Coronary artery (tissue), 2 donors: ENCODE results near the gene SFXN2.

Experiments
- DNase-seq: peaks from one replicate; pipeline ENCODE4 v3.0.0-alpha.2; 2017; ENCODE audit warnings: low spot score
- H3K27ac ChIP-seq, 2 donors: fragments of 200-600 bp; sonication (generic); one replicate each; pipeline ENCODE4 v1.5.1; 2016 to 2019
- H3K4me3 ChIP-seq: fragments of 200-600 bp; sonication (generic); 2 replicates; pipeline ENCODE4 v1.5.1; 2016; ENCODE audit warnings: mild to moderate bottlenecking, moderate library complexity
- CTCF ChIP-seq: fragments of 200-600 bp; sonication (generic); IDR thresholded peaks from one replicate; pipeline ENCODE4 v1.5.1; 2019; ENCODE audit warnings: antibody characterized with exemption

The SFXN2 gene

GRCh38 chr10:102782673-102783551 lies 68.5 kb downstream of the SFXN2 start:
- DNase-seq, result peak; percentile 95
- no peak for TF ChIP-seq CTCF
- Histone ChIP-seq H3K27ac (peak overlapping the region; percentile 95 to 97), H3K4me3 (peak overlapping the region; percentile 55)

GRCh38 chr10:102783568-102783967 lies 69.1 kb downstream of the SFXN2 start:
- Histone ChIP-seq H3K4me3 (peak overlapping the region; percentile 55), H3K27ac (peak overlapping the region; percentile 95 to 97)
- TF ChIP-seq CTCF, result no peak
- no peak for DNase-seq

- Histone ChIP-seq H3K27ac (peak overlapping the region; percentile 84 to 95), H3K4me3 (peak overlapping the region; percentile 18)
- no peak for TF ChIP-seq CTCF
- no peak for DNase-seq
These were observed 71.4 kb downstream of the SFXN2 start for GRCh38 chr10:102785818-102786217.

- no peak overlapping the region for H3K4me3 ChIP-seq
- TF ChIP-seq CTCF, result no peak
- DNase-seq, result no peak
- H3K27ac ChIP-seq, result peak overlapping the region; percentile 18 to 37
These were observed 77.4 kb downstream of the SFXN2 start for GRCh38 chr10:102791754-102792395.
